NCI-H69 (cell line): ENCODE results near the gene SPINT4.
"Not testable (repeated sequence)": the region's sequence is repeated elsewhere in the genome, so short reads cannot be mapped to it uniquely, and the experiment has no call there.

Experiments
- DNase-seq: peaks from one replicate; lab custom pipeline; 2025; lab: John Stamatoyannopoulos, UW

Gene SPINT4

GRCh38 chr20:45722047-45722446 is at the start of gene SPINT4:
TSS of gene SPINT4 (plus strand) at chr20:45722347. CDS start at chr20:45722368, 21 bp downstream.
- no peak for DNase-seq

GRCh38 chr20:45672765-45673164 is 49.4 kb upstream of the SPINT4 start:
- DNase-seq = no peak

- DNase-seq = no peak
Measured at GRCh38 chr20:45679650-45680049, 42.5 kb upstream of the SPINT4 start.

GRCh38 chr20:45685896-45686295 is 36.3 kb upstream of the SPINT4 start:
- DNase-seq = peak; percentile 19

- DNase-seq = peak; percentile 2
Measured at GRCh38 chr20:45693346-45693745, 28.8 kb upstream of the SPINT4 start.

GRCh38 chr20:45695496-45695895 is 26.7 kb upstream of the SPINT4 start:
- DNase-seq = no peak

GRCh38 chr20:45701104-45701503 is 21.0 kb upstream of the SPINT4 start:
- no peak for DNase-seq

GRCh38 chr20:45701873-45702272 is 20.3 kb upstream of the SPINT4 start, which contains the start of gene WFDC13:
TSS of gene WFDC13 (plus strand) at chr20:45702038. CDS start at chr20:45702124, 86 bp downstream.
- no peak for DNase-seq

GRCh38 chr20:45704969-45705637 is 17.0 kb upstream of the SPINT4 start, which contains the start of gene WFDC10B:
TSS of gene WFDC10B (minus strand) at chr20:45705019. CDS start at chr20:45685992, 19,027 bp downstream.
- DNase-seq = peak; percentile 86

GRCh38 chr20:45716141-45716688 is 5.9 kb upstream of the SPINT4 start:
- not testable (repeated sequence) for DNase-seq

GRCh38 chr20:45725134-45725533 is 3.0 kb downstream of the SPINT4 start:
- DNase-seq = no peak

GRCh38 chr20:45727044-45727443 is 4.9 kb downstream of the SPINT4 start:
- DNase-seq = no peak

- no peak for DNase-seq
Measured at GRCh38 chr20:45732199-45732598, 10.1 kb downstream of the SPINT4 start.

GRCh38 chr20:45735552-45735951 is 13.4 kb downstream of the SPINT4 start:
- DNase-seq = no peak

GRCh38 chr20:45735988-45736387 is 13.8 kb downstream of the SPINT4 start:
- DNase-seq = no peak

- no peak for DNase-seq
Measured at GRCh38 chr20:45742596-45742995, 20.4 kb downstream of the SPINT4 start.

GRCh38 chr20:45745015-45745414 is 22.9 kb downstream of the SPINT4 start:
- DNase-seq = no peak

- no peak for DNase-seq
Measured at GRCh38 chr20:45751721-45752120, 29.6 kb downstream of the SPINT4 start.

GRCh38 chr20:45752746-45753145 is 30.6 kb downstream of the SPINT4 start:
- no peak for DNase-seq

GRCh38 chr20:45758096-45758495 is 35.9 kb downstream of the SPINT4 start:
- no peak for DNase-seq

- DNase-seq = not testable (repeated sequence)
Measured at GRCh38 chr20:45759921-45760320, 37.8 kb downstream of the SPINT4 start.

GRCh38 chr20:45761966-45762365 is 39.8 kb downstream of the SPINT4 start:
- not testable (repeated sequence) for DNase-seq

- DNase-seq = not testable (repeated sequence)
Measured at GRCh38 chr20:45764618-45765282, 42.6 kb downstream of the SPINT4 start.
